ENCODE data around the gene BBS7.
A peak's percentile ranks its signal among the peaks of the same experiment; 100 is the strongest.

BBS7 gene

DNA sequence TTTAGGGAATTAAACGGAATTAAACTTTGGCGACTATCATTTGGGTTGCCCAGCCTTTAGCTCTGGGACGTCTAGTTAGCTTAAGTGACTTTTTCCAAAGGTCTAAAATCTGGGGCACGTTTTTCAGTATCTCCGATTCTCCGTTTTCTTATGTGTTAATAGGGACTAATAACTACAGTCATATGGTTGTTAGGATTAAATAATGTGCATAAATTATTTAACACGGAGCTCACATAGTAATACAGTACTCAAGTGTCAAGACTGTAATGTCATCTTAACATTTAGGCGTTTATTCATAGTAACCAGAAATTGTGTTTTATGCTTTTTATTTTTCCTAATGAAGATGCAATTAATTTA is 46.1 kb downstream of the BBS7 start:
- no peak for DNase-seq

GRCh38 chr4:121823505-121824170 is 46.6 kb downstream of the BBS7 start, which contains the start of gene CCNA2:
CCNA2 (minus strand) TSS chr4:121823883; CDS start chr4:121823628, 255 bp downstream.
- DNase-seq: peak; percentile 44

- no peak for DNase-seq
These were observed 47.3 kb downstream of the BBS7 start for GRCh38 chr4:121822796-121823504.

DNA sequence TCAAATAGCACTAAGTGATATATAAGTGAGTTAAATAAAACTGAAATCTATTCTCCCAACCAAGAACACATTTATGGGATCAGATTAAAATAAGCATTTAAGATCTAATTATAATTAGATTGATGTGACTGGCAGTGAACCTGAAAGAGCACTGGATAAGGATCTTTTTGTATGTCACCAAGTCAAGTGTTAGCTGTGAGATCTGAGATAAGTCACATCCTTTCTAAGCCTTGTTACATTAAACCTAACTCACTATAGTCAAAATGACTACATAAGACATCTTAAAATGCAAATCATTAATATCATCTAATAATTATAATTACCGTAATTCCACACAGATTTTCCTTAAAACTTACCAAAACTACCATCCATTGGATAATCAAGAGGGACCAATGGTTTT is 48.2 kb downstream of the BBS7 start:
- DNase-seq: no peak

DNA sequence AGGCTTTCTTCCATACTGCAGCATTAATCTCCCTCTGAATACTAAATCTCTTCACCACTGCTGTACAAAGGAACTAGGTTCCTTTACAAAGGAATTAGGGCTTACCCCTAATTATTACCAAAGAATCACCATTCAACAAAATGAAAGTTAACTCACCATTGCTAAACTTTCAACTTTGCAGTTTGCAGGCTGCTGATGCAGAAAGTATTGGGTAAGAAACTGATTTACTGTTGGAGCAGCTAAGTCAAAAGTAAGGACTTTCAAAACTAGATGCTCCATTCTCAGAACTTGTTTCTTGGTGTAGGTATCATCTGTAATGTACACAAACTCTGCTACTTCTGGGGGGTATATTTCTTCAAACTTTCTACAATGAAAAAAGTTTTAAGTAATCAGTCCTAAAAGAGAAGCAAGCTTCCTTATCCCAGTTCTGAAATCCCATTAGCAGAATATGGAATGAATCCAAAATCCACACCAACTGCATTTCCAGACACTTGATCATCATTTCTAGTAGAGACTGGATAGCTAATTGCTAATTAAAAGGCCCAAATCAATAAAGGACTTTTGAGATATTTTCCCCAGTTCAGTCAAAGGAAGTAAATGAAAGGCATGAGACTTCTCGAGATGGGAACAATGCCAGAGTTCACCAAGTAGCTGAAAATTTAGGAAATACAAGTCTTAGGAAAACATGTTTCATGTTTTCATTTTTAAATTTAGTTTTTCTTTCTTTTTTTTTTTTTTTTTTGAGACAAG is 50.9 kb downstream of the BBS7 start:
- DNase-seq: no peak

- DNase-seq: no peak
These were observed 52.1 kb downstream of the BBS7 start for GRCh38 chr4:121818215-121818614.

DNA sequence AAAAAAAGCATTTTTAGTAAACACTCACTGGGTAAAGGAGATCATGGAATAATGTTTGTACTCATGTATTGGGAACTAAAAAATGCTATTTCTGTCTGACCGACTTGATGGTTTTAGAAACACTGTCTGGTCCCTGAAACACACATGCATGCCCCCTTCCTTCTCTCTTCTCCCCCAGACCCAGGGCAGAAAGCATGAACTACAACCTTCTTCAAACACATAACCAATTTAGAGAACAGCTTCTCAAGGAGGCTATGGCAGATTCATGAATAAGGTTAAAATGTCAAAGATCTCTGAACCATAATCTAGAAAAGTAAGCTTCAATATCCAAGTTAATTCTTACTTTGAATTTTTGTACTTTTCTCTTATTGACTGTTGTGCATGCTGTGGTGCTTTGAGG is 52.6 kb downstream of the BBS7 start:
- no peak for DNase-seq

DNA sequence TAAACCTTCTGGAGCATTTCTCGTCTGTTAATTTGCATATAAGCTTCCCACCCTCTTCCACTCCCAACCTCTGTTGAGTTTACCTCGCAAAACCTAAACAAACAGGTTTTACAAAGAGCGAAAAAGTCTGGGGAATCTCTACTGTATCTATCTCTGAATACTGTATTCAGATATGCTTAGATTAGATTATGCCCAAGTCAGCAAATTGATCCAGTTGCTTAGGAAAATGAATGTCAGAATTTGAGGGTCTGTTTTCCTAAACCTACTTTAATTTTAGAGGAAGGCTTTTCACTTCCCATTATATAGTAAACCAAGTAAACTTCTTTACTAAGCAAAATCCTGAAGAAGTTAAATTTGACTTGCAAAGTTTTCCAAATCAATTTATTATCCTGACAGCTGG is 53.3 kb downstream of the BBS7 start:
- DNase-seq: no peak

DNA sequence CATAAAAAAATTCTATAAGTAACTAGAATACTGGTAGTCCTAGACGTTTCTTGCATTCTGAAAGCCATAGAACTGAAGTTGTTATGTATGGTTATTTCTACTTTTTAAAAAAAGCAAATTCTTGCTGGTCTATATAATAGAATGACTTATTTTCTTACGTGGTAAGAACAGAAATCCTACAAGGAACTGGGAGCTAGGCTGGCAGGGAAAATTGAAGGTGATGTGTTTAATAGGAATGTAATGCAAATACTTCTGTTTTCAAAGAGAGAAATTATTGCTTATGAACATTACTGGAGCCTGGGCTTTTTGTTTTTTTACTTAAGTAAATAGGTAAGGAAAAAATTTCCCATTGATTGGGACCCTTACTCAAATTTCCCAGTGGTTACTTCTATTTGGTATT is 55.5 kb downstream of the BBS7 start:
- no peak for DNase-seq

DNA sequence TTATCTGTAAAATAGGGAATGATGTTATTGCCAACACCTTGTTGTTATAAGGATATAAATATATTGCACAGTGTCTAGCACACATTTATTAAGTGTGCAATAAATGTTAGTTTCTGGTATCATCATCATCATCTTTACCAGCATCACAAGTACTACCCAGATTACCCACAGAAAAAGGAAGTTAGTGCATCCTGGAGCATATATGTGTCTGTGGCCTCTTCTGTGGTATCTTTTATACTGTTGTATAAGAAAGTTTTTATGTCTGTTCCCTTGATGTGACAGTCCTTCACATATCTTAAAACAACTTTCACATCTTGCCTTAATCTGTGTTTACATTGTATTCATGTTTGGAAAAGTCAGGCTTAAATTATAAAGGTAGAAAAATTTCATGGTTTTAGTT is 59.2 kb downstream of the BBS7 start:
- no peak for DNase-seq

DNA sequence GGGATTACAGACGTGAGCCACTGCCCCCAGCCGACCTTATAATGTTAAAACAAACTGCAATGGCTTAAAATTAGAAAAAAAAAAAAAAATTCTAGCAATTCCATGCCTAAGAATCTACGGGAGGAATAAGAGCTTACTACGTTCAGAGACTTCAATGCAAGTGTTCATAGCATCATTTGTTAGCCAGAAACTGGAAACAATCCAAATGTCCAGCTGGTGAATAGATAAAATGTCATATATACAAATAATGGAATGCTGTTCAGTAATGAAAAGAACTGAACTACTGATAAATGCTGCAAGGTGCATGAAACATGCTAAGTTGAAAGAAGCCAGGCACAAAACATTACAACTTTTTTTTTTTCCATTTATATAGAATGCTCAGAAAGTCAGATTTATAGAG is 63.9 kb downstream of the BBS7 start:
- no peak for DNase-seq

DNA sequence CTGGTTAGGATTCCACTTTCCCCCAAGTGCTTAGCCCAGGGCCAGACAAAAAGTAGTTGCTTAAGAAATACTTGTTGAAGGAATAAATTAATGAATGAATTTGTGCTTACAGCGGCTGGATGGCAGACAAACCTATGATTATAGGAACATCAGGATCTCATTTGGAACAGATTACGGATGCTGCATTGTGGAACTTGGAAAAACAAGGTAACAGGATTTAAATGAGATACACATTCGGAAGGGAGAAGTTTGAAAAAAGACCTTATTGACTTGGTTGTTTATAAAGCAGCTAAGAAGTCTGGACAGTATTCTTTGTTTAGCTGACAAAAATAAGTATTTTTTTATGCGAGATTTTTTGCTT is 68.6 kb downstream of the BBS7 start:
- DNase-seq: no peak

DNA sequence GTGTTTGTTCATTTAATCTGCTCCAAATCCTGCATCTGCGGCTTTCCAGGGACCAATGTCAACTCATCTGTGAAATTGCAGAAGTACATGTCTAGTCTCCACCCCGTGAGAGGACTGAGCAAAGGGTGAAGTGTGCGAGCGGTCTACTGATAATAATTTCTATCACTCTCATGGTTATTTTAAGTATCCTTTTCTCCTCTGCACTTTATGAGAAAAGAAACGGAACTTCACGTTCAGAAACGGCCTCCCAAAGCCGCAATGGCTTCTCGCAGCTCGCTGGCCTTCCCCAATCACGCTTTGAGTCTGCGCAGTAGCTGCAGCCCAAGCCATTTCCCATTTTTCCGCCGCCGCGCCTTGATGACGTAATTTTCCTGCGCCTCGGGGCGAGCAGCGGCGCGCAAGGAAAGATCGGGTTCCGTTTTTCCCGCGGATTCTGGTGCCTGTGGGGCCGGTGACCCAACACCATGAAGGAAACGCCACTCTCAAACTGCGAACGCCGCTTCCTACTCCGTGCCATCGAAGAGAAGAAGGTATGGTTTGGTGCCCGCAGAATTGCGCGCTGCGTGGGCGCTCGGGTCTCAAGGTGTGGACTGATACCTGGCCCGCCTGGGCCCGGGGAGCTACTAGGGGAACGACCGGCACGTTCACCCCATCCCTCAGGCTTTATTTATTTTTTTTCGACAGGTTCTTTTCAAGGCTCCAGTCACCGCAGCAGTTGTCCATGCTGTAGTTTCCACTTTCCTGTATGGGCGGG is 69.1 kb downstream of the BBS7 start, which contains the start of gene EXOSC9:
Gene EXOSC9, plus strand, starts transcription at position 363 of the 754 bp plus-strand sequence. Its CDS starts 102 bp downstream, at position 465.
- DNase-seq: peak; percentile 20

DNA sequence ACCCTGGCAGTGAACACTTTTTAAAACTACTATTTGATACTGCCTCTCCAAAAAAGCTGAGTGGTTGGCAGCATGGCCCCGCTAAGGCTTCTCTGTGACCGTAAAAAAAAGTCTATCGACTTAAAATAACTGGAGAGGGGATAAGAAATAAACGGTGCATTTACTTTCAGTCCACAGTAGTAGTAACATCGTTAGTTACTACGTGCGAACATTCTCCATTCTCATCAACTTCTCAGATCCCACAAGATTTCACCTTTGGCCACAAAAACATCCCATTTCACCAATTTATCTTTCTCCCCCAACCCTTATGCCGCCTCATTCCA is 69.7 kb downstream of the BBS7 start:
- DNase-seq: no peak

DNA sequence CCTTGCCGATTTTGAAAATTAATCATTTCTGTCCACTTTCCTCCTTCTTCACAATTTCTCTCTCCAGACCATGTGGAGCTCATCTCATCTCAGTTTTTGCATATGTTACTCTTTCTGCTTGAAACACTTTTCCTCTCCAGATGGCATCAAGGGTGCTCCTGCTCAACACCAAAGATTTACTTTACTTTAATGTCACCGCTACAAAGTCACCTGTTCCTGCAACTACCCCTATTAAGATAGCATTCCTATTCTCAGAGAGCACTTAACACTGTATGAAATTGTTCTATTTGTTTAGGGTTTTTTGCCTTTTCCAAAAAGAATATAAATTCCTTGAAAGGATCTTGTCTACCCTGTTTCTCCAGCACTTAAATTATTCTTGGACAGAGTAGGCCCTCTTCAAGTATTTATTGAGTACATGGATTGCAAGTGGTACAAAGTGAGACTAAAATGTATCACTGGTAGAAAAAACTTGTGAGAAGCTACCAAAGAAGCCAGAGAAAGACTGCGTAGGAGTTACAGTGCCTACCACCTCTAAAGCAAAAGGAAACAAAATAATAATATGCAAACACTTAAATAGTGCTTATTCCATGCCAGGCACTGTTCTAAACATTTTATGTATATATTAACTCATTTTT is 70.3 kb downstream of the BBS7 start:
- no peak for DNase-seq

DNA sequence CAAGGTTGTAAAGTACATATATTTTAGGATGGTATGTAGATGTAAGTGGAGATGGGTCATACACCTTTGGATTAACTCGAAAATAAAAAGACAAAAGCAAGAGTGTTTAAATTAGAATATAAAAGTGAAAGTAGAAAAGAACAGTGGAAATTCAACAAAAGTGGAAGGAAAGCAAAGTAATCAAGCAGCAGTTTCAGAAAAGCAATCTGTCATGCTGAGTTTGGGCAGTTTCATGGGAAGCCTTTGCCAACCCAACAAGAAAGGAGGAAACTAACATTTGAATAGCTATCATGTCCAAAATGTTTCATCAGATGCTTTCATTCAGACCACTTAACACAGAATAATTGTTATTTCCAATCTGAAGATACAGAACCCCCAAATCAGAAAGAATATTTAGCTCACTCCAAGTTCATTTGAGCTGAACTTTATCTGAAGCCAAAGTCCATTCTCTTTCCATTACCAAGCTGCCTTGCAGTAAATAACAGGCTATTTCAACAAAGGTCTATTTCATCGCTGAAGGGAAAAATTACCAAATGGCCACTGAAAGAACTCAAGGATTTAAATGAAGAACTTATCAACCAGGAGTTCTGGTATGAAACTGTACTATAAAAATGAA is 71.0 kb downstream of the BBS7 start:
- no peak for DNase-seq

- no peak for DNase-seq
These were observed 74.0 kb downstream of the BBS7 start for GRCh38 chr4:121796283-121796682.

GRCh38 chr4:121794505-121795188 is 75.6 kb downstream of the BBS7 start:
- no peak for DNase-seq

- no peak for DNase-seq
These were observed 77.3 kb downstream of the BBS7 start for GRCh38 chr4:121792966-121793365.

DNA sequence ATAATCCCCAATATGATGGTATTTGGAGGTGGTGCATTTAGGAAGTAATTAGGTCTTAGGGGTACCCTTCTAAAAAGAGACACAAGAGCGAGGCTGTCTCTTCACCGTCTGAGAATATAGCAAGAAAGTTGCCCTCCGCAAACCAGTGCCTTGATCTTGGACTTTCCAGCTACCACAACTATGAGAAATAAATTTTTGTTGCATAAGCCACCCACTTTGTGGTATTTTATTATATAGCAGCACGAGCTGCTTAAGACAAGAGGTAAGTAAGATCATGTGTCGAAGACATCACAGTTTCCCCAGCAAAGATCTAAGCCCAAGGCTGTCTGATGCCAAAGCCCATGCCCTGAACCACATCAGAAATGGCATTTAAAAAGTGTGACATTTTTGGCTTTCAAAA is 78.8 kb downstream of the BBS7 start:
- DNase-seq: no peak

GRCh38 chr4:121790976-121791375 is 79.3 kb downstream of the BBS7 start:
- no peak for DNase-seq
